SH-SY5Y (cell line): ENCODE results near the gene SESN3.

Experiments
- GATA2 ChIP-seq: IDR thresholded peaks from 2 replicates; pipeline ENCODE4 v1.6.1; 2011; ENCODE audit warnings: mild to moderate bottlenecking, low read depth, low read length
- GATA3 ChIP-seq: IDR thresholded peaks from 2 replicates; pipeline ENCODE4 v1.6.1; 2011; ENCODE audit warnings: low read depth, mild to moderate bottlenecking, low read length, moderate library complexity

GRCh38 chr11:95231881-95232605 lies 1.0 kb upstream of the SESN3 start:
- peak; percentile 35; the same call in 1 of the 2 replicates for TF ChIP-seq GATA2
- TF ChIP-seq GATA3, result no peak
